Activated naive CD4-positive, alpha-beta T cell (primary cell): ENCODE data around the gene PRDX5.

Source experiments
- DNase-seq, 4 experiments: peaks; one replicate each; lab custom pipeline; 2025; lab: John Stamatoyannopoulos, UW

Gene PRDX5

DNA sequence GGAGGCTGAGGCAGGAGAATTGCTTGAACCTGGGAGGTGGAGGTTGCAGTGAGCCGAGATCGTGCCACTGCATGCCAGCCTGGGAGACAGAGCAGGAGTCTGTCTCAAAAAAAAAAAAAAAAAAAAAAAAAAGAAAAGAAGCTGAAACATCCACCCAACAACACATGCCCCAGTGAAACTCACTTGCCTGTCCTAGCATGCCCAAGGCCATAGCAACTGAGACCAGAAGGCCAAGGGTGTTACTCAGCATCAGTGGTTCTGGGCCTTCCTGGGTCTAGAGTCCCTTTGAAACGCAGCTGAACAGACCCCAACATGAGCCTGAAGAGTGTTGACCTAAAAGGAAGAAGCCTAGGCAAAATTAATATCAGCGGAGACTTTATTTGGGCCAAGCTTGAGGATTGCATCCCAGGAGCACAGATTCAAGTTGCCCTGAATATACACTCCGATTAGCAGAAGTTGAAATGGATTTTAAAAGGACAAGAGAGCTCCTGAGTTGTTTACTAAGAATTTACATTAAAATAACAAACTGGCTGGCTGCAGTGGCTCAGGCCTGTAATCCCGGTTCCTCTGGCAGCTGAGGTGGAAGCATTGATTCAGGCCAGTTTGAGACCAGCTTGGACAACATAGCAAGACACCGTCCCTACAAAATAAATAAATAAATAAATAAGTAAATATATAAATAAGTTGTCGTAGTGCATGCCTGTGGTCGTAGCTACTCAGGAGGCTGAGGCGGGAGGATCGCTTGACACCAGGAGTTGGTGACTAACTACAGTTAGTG, 7.0 kb downstream of the PRDX5 start:
- DNase-seq = no peak

DNA sequence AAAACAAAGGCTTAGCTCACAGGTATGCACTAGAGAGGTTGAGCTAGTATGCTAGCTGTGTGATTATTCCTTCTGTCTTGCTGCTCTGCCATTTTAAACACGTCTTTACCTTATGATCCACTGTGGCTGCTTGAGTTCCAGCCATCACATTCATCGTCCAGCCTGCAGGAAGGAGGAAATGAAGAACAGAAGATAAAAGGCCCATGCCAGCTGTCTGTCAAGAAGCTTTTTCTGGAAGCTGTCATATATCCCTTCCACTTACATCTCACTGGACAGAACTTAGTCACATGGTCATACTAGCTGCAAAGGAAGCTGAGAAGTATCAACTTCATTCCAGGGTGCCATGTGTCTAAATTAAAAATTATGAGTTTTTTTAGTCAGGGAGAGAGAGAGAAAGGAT, 9.5 kb downstream of the PRDX5 start:
- no peak for DNase-seq

DNA sequence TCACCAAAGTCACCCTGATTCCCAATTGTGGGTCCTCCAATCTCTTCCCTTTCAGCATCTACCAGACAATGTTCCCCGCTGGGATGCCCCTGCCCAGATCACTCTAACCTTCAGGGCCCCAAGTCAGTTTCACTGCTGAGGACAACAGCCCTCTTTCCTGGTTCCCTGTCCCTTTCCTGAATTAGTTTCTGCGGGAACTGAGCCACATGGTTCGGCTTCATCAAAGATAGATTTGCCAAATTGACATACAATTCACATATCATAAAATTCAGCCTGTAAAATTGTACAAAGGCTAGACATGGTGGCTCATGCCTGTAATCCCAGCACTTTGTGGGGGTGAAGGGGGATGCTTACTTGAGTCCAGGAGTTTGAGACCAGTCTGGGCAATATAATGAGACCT, 10.1 kb downstream of the PRDX5 start:
- DNase-seq = no peak

DNA sequence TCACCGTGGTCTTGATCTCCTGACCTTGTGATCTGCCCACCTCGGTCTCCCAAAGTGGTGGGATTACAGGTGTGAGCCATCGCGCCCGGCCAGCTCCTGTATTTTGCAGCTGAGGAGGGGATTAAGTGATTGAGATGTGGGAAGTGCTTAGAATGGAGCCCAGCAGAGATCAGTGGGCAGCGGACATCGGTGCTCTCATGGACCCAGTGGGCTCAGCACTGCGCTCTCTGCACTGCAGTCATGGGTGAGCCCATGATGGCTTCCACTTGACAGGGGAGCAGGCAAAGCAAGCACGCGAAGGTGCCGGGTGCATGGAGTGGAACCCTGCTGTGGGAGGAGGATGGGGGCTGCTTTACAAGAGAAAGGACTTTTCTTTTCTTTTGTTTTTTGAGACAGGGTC, 13.0 kb downstream of the PRDX5 start:
- DNase-seq = no peak

DNA sequence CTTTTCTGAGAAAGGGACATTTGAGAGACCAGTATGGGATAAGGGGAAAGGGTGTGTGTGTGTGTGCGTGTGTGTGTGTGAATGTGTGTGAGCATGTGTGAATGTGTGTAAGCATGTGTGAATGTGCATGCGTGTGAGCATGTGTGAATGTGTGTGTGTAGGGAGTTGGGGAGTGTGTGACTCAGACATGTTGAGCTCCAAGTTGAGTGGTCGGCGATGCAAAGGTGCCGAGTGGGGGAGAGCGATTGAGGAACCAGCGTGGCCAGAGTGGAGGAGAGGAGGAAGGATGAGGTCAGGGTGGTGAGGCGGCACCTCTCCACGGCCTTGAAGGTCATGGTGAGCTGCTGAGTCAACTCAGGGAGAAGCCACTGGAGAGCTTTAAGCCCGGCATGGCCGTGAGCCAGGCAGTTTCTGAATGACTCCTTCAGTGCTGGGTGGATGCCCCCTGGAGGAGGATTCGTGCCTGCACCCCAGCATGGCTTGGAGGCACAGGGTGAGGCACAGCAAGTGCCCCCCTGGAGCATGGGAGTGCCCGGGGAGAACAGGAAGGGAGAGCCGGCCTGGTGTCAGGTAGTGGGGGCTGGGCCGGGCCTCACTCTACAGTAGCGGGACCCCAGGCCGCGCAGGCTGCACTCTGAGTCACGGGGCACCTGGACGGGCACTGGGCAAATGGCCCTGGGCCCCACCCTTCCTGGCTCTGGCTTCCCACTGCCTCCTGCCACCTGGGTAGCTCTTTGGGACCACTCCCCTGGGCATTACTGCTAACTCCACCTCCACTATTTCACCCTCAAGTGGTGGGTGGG, 13.8 kb downstream of the PRDX5 start:
- peak in 3 of 4 experiments; percentile 22 to 48 (median 22) for DNase-seq

DNA sequence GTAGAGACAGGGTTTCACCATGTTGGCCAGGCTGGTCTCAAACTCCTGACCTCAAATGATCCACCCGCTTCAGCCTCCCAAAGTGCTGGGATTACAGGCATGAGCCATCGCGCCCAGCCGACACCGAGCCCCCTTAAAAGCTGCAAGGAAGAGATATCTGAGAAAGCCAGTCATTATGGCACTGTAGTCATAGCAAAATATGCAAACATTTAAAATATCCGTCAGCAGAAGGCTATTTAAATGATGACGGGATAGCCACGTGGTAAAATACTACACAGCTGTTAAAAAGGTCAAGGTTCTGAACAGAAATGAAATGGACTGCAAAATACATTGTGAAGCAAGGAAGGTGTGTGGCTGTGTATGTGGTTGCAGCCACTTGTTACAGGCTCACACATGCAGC, 15.6 kb downstream of the PRDX5 start:
- DNase-seq = no peak

DNA sequence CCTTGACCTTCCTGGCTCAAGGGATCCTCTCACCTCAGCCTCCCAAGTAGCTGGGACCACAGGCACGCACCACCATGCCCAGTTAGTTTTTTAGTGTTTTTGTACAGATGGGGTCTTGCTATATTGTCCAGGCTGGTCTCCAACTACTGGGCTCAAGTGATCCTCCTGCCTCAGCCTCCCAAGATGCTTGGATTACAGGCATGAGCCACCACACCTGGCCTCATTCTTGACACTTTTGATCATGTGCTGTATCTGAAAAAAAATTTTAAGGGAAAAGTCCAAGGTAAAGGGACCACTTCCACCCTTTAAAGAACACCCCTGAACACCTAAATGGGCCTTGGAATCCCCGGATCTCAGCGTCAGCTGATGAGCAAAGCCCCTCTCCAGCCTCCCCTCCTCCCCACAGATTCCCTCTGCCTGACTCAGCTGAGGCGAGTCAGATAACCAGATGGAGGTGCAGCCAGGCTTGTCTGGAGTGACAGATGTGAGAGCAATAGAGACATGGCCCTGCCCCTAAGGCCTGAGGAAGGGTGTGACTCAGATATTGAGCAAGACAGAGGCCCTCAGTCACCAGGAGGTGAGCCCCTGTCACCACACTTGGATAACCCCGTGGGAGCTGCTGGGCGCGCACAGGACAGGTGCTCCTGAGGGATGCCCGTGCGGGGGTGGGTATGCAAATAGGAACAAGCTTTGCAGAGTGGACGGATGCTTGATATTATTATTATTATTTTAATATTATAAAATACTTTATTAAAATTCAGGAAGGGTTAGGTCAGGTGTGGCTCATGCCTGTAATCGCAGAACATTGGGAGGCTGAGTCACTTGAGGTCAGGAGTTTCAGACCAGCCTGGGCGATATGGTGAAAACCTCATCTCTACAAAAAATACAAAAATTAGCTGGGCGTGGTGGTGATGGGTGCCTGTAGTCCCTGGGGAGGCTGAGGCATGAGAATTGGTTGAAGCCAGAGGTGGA, 17.1 kb downstream of the PRDX5 start:
- DNase-seq = no peak

DNA sequence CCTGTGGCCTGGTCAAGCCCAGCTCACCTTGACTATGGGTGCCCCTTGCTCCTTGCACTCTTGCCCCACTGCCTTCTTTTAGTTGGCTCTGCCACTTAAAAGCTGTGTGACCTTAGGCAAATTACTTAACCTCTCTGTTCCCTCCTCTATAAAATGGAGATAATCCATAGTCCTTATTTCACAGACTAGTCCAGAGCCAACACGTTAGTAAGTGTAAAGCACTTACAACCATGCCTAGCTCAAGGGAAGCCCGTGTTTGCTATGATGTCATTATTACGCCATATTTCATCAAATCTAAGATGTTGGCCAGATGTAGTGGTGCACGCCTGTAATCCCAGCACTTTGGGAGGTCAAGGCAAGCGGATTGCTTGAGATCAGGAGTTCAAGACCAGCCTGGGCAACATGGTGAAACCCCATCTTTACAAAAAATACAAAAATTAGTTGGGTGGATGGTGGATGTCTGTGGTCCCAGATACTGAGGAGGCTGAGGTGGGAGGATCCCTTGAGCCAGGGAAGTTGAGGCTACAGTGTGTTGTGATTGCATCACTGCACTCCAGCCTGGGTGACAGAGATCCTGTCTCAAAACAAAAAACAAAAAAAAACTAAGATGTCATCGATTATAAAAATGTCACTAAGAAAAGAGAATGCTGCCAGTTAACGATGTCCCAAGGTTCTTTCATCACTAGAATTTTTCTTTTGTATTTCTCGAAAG, 19.8 kb downstream of the PRDX5 start:
- no peak for DNase-seq

DNA sequence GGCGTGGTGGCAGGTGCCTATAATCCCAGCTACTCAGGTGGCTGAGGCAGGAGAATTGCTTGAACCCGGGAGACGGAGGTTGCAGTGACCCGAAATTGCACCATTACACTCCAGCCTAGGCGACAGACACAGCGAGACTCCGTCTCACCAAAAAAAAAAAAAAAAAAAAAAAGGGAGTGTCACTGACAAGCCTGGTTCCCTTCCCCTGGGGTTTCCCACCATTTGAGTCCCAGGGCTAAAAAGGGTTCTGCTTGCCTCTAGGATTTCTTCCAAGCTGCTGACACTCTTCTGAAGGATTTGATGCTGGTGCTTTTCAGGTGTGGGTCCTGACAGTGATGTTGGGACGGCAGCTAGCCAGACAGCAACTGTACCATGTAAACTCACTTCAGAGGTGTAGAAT, 20.8 kb downstream of the PRDX5 start:
- DNase-seq = no peak

DNA sequence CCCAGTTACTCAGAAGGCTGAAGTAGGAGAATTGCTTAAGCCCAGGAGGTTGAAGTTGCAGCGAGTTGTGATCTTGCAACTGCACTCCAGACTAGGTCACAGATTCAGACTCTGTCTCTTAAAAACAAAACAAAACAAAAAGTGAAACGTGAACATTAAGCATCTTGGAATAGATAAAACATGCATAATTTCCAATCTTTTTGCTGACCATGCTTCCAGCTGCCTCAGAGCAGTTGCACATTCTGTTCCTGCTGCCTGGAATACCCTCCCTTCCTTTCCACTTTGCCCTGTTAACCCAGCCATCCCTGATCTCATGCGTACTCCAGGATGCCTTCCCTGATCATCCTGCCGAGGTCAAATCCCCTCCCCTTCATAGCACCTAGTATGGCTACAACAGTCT, 21.4 kb downstream of the PRDX5 start:
- no peak for DNase-seq

DNA sequence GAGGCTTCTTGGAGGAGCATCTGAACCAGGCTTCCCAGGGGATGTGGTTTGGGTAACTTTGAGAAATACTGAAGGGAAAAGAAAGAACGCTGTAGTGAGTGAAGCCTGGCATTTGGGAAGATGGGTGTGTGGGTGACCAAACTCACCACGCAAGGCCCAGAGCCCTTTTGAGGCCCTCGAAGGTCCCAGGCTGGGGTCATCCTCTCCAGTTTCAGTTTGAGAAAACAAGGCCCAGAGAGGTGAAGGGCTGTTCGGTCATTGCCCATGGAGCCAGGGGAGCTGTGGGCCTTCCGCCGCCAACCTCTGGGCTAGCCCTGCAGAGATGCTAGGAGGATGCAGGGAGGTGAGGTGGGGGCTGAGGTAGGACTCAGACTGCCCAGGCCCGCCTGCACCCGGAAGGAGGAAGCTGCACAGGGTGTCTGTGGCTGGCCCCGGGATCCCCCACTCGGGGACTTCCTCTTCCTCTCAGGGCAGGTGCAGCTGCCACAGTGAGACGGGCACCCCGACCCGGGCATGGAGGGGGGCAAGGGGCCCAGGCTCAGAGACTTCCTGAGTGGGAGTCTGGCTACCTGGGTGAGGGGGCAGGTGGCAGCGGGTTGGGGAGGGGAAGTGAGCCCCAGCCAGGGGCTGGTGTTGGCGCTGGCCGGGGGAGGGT, 22.0 kb downstream of the PRDX5 start, which contains the start of gene CCDC88B:
CCDC88B (plus strand) TSS at position 451 of the 655 bp plus-strand sequence; CDS start at position 514, 63 bp downstream.
- DNase-seq = peak; percentile 48 to 82 (median 65)

DNA sequence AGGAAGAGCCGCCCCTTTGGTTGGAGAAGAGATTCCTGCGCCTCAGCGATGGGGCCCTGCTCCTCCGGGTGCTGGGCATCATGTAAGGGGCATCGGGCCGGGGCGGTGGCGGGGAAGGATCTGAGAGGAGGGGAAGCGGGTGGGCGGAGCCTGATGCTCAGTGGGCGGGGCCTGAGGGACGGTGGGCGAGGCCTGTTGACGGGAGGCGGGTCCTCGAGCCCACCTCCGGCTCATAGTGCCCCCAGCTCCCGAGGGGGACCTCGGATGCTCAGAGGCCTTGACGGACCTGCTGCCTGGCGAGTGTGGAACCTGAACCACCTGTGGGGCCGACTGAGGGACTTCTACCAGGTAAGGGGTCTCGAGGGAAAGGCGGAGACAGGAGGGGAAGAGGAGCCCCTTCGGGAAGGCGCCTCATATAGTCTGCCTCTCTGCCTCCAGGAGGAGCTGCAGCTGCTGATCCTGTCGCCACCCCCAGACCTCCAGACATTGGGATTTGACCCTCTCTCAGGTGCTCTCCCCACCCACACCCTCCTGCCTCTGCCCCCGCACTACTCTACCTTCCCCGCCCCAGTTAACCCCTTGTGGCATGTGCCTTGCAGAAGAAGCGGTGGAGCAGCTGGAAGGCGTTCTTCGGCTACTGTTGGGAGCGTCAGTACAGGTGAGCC, 22.9 kb downstream of the PRDX5 start:
- DNase-seq = peak; percentile 37 to 68 (median 62)

DNA sequence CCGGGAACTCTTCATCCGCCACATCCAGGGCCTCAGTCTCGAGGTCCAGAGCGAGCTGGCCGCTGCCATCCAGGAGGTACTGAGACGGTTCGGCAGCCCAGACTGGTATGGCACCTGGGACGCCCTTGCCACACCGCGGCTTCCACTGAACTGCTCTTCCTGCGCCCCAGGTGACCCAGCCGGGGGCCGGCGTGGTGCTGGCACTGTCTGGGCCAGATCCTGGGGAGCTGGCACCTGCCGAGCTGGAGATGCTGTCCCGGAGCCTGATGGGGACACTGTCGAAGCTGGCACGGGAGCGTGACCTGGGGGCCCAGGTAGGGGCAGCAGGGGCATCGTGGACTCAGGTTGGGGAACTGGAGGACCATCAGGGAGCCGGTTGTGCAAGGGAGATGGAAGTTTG, 23.5 kb downstream of the PRDX5 start:
- no peak for DNase-seq

DNA sequence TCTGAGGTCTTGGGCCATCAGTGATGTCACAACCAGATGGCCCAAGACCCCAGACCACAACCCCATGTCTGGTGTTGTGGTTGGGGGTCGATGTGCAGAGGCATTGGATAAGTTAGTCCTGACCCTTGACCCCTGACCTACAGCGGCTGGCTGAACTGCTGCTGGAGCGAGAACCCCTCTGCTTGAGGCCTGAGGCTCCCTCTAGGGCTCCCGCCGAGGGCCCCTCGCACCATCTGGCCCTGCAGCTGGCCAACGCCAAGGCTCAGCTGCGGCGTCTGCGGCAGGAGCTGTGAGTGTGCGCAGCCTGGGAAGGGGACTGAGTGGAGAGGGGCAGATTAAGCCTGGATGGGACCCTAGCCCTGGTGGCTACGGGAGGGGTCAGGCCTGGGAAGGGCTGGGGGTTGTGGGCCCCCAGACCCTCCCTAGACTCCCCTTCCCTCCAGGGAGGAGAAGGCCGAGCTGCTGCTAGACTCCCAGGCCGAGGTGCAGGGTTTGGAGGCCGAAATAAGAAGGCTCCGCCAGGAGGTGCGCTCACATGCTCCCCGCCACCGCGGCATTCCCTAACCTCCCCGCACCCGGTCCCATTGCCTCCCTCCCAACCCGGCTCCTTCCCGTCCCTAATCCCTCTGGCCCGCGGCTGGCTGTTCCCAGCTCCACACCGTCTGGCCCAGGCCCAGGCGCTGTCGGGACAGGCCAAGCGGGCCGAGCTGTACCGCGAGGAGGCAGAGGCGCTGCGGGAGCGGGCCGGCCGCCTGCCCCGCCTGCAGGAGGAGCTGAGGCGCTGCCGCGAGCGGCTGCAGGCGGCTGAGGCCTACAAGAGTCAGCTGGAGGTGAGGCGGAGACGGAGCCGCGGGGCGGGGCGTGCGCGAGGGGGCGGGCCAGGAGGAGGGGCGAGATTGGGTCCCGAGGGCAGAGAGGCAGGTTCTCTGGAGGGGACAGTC, 24.2 kb downstream of the PRDX5 start:
- DNase-seq = peak; percentile 68 to 88 (median 80)

DNA sequence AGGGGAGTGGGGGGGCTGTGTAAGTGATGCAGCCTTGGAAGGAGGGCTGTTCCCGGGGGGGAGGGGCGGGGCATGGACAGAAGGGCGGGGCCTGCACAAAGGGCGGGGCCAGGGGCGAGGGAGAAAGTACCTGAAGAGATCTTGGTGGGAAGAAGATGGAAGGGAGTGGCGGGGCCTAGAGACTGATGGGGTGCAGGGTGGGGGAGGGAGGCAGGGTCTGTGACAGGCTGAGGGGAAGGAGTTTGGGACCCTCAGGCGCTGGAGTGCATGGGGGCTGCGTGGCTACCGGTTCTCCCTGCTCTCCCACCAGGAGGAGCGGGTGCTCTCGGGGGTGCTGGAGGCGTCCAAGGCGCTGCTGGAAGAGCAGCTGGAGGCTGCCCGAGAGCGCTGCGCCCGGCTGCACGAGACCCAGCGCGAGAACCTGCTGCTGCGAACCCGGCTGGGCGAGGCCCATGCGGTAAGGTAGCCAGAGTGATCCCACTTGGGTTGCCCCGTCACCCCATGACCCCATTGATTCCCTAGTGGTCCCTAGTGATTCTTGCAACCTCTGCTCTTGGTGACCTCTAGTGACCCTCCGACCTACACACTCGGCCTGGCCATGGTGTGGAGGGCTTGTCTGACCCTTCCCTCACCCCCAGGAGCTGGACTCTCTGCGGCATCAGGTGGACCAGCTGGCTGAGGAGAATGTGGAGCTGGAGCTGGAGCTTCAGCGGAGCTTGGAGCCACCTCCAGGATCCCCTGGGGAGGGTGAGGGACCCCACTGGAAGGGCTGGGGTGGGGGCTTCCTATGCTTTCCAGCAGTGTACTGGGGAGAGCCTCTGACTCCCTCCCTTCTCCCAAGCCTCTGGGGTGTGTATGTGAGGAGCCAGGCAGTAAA, 25.2 kb downstream of the PRDX5 start:
- DNase-seq = no peak

DNA sequence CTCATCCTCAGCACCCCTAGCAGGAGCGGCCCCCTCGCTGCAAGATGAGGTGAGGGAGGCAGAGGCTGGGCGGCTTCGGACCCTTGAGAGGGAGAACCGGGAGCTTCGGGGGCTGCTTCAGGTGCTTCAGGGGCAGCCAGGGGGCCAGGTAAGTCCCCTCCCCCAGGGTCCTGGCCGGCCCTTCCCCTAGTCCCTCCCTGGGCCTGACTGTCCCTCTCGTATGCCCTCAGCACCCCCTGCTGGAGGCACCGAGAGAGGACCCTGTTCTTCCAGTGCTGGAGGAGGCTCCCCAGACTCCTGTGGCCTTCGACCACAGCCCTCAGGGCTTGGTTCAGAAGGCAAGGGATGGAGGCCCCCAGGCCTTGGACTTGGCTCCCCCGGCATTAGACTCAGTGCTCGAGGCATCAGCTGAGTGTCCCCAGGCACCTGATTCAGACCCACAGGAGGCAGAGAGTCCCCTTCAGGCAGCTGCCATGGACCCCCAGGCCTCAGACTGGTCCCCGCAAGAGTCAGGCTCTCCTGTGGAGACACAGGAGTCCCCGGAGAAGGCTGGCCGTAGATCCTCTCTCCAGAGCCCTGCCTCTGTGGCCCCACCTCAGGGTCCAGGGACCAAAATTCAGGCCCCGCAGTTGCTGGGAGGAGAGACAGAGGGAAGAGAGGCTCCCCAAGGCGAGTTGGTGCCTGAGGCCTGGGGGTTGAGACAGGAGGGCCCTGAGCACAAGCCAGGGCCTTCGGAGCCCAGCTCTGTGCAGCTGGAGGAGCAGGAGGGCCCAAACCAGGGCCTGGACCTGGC, 26.0 kb downstream of the PRDX5 start:
- DNase-seq = no peak

DNA sequence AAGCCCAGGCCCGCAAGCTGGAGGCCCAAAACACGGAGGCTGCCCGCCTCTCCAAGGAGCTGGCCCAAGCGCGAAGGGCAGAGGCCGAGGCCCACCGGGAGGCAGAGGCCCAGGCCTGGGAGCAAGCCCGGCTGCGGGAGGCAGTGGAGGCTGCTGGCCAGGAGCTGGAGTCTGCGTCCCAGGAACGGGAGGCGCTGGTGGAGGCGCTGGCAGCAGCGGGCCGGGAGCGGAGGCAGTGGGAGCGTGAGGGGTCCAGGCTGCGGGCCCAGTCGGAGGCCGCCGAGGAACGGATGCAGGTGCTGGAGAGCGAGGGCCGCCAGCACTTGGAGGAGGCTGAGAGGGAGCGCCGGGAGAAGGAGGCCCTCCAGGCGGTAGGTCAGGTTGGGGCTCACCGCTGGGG, 26.9 kb downstream of the PRDX5 start:
- no peak for DNase-seq
